GM13977 (cell line): Measurements from ENCODE around the gene PXDN.

ENCODE experiments used
- DNase-seq: peaks from one replicate; pipeline ENCODE4 v3.0.0; 2012; ENCODE audit warnings: low spot score
- CTCF ChIP-seq: IDR thresholded peaks from 2 replicates; pipeline ENCODE4 v1.5.1; 2012; ENCODE audit warnings: mild to moderate bottlenecking, control low read depth; ENCODE audit not compliant: insufficient read depth; ENCODE audit errors: extremely low read depth, missing control alignments
- in situ Hi-C: fragments of 300-500 bp; cut with MboI; formaldehyde crosslinking; loops from one replicate; pipeline ENCODE4 v1.12.0; 2022; ENCODE audit warnings: low sequenced_read_pairs, low pct_unique_long_range_greater_than_20kb, mixed read lengths, inconsistent platforms; ENCODE audit not compliant: unreplicated experiment

Gene PXDN

DNA sequence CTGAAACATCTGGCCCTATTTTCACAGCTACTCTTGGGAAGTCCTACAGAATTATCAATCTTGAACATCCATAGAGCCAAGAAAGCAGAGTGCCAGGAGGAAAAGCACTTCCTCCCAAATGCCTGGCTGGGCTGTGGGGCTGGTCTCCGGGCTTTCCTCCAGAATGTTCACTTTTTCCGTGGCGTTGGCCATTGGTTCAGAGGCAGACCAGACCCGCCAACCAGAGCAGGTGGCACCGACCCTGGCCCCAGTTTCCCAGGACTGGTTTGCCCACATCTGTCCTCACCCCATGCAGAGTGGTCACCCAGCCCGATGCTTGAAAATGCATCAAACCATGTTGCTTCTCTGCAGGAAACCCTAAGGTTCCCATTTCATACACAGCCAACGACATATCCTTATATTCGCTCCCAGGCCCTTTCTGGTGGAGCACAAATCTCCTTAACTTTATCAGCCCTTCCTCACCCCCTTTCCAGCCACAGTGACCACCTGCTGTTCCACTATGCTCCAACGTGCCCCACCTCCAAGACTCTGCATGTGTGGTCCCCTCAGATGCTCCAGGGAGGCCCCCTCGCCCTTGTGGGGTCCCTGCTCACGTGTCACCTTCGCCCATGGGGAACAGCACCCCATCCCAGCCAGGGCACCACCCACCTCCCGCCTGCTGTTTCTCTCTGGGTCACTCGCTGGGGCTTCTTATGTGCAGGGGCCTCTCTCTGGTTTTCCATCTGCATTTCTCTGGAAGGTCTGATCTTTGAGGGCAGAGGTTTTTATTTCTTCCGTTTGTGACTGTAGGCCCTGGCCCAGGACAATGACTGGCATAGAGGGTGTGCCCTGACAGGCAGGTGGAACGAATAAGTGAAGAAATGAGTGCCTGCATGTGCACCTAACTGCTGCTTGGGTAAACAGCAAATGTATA lies 92.9 kb downstream of the PXDN start:
- TF ChIP-seq CTCF = no peak
- DNase-seq = no peak
- in situ Hi-C loops = no loop called here

- DNase-seq = no peak
- in situ Hi-C loops = no loop called here
- no peak for TF ChIP-seq CTCF
These were observed 94.0 kb downstream of the PXDN start for GRCh38 chr2:1650085-1650872.

DNA sequence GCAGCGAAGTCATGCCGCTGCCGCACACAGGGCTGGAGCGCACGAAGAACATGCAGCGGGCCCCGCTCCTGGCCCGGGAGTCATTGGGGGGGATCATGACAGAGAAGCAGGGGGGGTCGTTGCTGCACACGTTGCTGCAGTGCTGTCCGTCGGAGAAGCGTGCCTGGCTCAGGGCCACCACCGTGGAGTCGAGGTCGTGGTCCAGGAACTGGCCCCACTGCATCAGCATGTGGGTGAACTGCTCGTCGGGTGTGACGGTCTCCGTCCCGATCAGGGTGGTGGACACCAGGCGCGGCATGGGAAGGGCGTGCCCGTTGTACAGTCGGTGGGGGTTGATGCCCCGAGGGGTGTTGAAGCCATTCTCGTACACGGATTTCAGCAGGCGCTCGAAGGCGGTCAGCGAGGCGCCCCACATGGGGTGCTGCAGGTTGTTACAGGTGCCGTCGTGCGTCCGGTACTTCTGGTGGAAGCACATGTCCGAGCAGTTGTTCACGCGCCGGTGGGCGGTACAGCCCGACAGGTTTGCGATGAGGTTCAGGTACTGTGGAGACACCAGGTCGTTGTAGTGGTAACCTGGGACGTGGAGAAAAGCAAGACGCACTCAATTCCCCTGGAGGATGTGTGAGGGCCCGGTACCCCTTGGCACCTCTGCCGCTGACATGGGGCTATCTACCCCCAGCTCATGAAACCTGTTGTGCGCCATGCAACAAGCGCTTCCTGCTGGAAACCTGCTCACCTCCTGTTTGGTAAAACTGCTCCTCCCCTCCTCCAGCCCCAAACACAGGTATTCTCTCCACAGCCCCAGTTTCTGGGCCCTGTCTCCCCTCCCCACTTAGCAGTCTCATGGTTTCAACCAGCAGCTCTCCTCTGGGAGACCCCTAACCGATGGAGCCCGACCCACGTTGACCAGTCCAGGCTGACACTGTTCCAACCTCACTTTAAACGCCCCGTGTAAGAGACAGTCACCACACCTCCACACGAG lies 94.9 kb downstream of the PXDN start:
- in situ Hi-C loops = no loop called here
- TF ChIP-seq CTCF = no peak

DNA sequence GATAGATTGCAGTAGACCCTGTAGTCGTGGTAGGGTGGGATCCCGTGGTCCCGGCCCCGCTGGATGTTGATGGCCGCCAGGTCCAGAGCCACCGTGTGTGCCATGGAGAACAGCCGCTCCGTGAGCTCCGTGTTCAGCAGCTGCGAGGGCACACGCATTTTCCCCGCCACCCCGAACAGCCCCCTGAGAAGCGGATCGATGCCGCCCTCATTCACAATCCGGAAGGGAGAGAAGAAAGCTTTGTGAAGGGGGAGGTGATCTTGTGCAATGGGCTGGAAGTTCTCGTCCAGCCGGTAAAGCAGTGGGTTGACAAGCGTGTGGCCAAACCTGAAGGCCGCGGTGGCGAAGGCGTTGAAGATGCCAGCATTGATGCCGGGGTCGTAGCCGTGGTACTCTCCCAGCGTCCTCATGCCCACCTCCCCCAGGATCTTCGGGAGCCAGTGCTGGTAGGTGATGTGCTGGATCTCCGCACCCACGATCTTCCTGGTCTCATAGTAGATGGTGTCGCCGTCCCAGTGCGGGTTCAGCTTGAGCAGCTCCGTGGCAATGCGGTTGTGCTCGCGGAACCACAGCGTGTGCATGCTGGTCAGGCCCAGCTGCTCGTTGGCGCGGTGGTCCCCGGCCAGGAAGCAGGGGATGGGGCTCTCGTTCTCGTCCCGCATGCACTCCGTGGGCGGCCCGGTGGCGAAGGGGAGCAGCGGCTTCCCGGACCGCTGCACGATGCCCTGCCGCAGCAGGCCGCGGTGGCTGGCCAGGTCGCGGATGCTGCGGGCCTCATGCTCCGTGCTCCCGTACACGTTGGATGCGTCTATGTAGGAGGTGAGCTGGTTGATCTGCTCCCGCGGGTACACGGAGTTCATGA lies 95.8 kb downstream of the PXDN start:
- in situ Hi-C loops = no loop called here
- no peak for DNase-seq
- no peak for TF ChIP-seq CTCF

More for the DNA sequence above, 94.9 kb downstream of the PXDN start:
- DNase-seq = no peak

DNA sequence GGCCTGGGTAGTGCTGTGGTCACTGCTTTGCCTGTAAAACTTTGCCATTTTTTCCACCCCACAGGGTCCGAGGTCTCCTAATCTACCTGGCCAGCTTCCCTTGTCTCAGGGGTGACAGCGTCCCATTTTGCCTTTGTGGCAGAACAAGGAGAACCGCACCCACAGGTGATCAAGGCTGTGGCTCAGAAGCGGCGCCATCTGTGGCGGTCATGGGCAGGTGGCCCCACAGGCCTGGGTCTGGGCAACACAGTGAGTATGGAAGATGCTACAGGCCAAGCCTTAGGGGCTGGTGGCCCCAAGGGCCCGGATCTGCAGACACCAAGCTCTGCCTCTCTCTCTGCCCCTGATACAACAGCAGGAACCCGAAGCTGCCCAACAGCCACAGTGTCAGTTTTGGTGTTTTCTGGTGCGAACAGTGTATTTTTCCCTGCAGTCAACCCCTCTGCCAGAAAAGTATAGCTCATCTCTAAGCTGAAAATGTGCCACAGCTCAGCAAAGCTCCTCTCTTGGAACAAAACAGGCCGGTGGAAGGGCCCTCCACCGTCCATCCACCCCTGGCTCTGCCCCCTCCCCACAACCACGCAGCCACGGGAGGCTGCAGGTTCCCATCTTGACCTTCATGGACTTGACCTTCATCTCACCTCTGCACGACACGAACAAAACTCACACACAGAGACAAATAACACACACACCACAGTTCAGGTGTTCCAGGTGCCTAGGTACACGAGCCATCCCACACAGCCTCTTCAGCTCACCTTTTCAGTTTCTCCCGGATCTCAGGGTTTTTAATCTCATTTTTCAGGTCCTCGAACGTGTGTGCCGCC lies 96.7 kb downstream of the PXDN start:
- no peak for DNase-seq
- in situ Hi-C loops = no loop called here
- TF ChIP-seq CTCF = no peak
